Esophagus muscularis mucosa (tissue), 4 donors: Measurements from ENCODE around the gene MRM1. TPM values are rescaled to one million over a fixed set of nuclear protein-coding genes. Genes with fewer than 3 reads are reported as not detected.

Source experiments
- DNase-seq: peaks from one replicate; pipeline ENCODE4 v3.0.0-alpha.2; 2017; ENCODE audit errors: extremely low spot score
- H3K27ac ChIP-seq, 4 donors: fragments of 200-600 bp; sonication (generic); replicated peaks in 1 of 4; 1 replicate in 3 of 4; 2 replicates in 1 of 4; pipeline ENCODE4 v1.5.1; 2016 to 2019; ENCODE audit warnings: mild to moderate bottlenecking in 1 of 4
- H3K27me3 ChIP-seq, 4 donors: fragments of 200-600 bp; sonication (generic); one replicate each; pipeline versions ENCODE4 v1.5.1 to v1.6.0; 2016 to 2019
- H3K36me3 ChIP-seq, 4 donors: fragments of 200-600 bp; sonication (generic); one replicate each; pipeline ENCODE4 v1.5.1; 2016 to 2019
- H3K4me1 ChIP-seq, 4 donors: fragments of 200-600 bp; sonication (generic); one replicate each; pipeline ENCODE4 v1.5.1; 2016 to 2019
- H3K4me3 ChIP-seq, 4 donors: fragments of 200-600 bp; sonication (generic); 1 replicate in 2 of 4; 2 replicates in 2 of 4; pipeline ENCODE4 v1.5.1; 2016 to 2019; ENCODE audit warnings: mild to moderate bottlenecking in 4 of 4, moderate library complexity in 1 of 4
- H3K9me3 ChIP-seq, 4 donors: fragments of 200-600 bp; sonication (generic); 1 replicate in 3 of 4; 2 replicates in 1 of 4; pipeline ENCODE4 v1.5.1; 2016 to 2019
- CTCF ChIP-seq, 3 experiments: fragments of 200-600 bp in 2 of 3; fragments of 450-650 bp in 1 of 3; sonication (generic) in 2 of 3; IDR thresholded peaks; one replicate each; pipeline ENCODE4 v1.5.1; 2017 to 2019; ENCODE audit warnings: antibody characterized with exemption in 3 of 3, mild to moderate bottlenecking in 2 of 3, moderate library complexity in 1 of 3
- EP300 ChIP-seq: sonication (generic); formaldehyde crosslinking; IDR thresholded peaks from one replicate; pipeline ENCODE4 v1.6.1; 2017; ENCODE audit warnings: antibody characterized with exemption
- POLR2A ChIP-seq: fragments of 450-650 bp; IDR thresholded peaks from one replicate; pipeline ENCODE4 v1.6.1; 2017; ENCODE audit warnings: antibody characterized with exemption, moderate library complexity, mild to moderate bottlenecking, low read depth
- POLR2AphosphoS5 ChIP-seq, 2 donors: sonication (generic); formaldehyde crosslinking; IDR thresholded peaks; one replicate each; pipeline ENCODE4 v1.6.1; 2017; ENCODE audit warnings: antibody characterized with exemption in 2 of 2
- WGBS: methylation state at CpG from one replicate; pipeline ENCODE4 v1.1.5; 2018; 5-methylcytosine and 5-hydroxymethylcytosine counted together
- intact Hi-C: fragments of 100-400 bp; cut with DNase I; formaldehyde crosslinking; loops from one replicate; pipeline ENCODE4 v1.15.1; 2023
- total RNA-seq, 4 donors: library from RNA; depleted of rRNA; stranded (reverse); fragments of >200 nt; gene quantifications; one replicate each; pipeline versions ENCODE4 v1.1.0 to v1.2.1, GENCODE V29; 2016

Gene MRM1
- total RNA-seq, 4 donors from 2014 or later, result 6.2 to 10.8 (median 8.5) TPM

- peaks cover 40 to 87% (median 63%) of the 10 kb centered on the region in 4 donors for H3K36me3 ChIP-seq
- no peaks in the 10 kb centered on the region for H3K27me3 ChIP-seq
- WGBS, result 92% methylated on average over 2 of the region's 2 CpGs
Measured at GRCh38 chr17:36576793-36577192, 24.6 kb upstream of the MRM1 start.

DNA sequence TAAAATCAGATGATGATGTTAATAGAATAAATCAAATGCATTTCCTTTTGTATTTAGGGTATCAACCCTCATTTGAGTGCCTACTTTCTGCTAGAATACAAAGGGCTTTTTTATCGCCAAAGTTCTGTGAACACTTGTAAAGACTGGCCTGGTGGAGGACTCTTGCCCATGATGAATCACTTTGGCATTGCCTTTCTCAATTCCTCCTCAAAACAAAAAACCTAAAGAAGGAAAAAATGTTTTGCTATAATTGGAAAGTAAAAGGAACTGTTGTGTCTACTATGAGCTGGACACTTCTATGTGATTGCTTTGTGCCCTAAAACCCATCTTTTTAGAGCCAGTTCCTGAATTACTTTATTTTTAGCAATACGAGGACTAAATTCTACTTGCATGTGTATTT, 22.7 kb upstream of the MRM1 start:
- no peak overlapping the region for H3K27ac ChIP-seq
- H3K27me3 ChIP-seq, result no peaks in the 10 kb centered on the region
- TF ChIP-seq CTCF (IDR thresholded peaks at IDR 0.05) (no peak), POLR2AphosphoS5 (IDR thresholded peaks at IDR 0.05) (no peak), EP300 (no peak), POLR2A (no peak)
- H3K36me3 ChIP-seq, result peaks cover 52 to 87% (median 69%) of the 10 kb centered on the region in 4 donors
- no peak for DNase-seq
- intact Hi-C loops, result no loop called here
- WGBS, result 81% methylated on average over 2 of the region's 2 CpGs
- H3K9me3 ChIP-seq, result no peaks in the 10 kb centered on the region
- H3K4me1 ChIP-seq, result peaks cover 0 to 7% (median 6%) of the 10 kb centered on the region in 4 donors
- no peak overlapping the region for H3K4me3 ChIP-seq

More at GRCh38 chr17:36576793-36577192, 24.6 kb upstream of the MRM1 start:
- intact Hi-C loops, result no loop called here
- no peak overlapping the region for H3K27ac ChIP-seq
- no peak overlapping the region for H3K4me3 ChIP-seq
- TF ChIP-seq CTCF (IDR thresholded peaks at IDR 0.05) (no peak), EP300 (no peak)
- H3K4me1 ChIP-seq, result peaks cover 0 to 7% (median 6%) of the 10 kb centered on the region in 4 donors
- H3K9me3 ChIP-seq, result no peaks in the 10 kb centered on the region
- DNase-seq, result no peak

DNA sequence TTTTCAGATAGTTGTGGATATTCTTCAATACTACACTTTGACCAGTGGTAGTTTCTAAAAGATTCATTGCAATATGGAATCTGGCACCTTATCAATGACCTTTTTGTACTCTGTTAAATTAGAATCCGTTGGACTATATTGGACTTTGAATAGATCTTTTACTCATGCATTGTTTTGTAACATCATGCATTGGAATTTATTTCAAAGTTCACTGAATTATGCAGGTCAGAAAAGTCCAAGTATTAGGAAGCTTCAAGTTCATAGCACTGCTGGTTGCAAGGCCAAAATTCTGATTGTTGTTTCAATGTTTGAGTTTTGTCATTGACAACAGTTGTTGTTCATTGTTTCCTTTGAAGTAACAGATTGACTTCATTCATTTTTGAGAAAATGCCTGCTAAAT, 17.6 kb upstream of the MRM1 start:
- TF ChIP-seq POLR2AphosphoS5 (IDR thresholded peaks at IDR 0.05) (no peak), CTCF (IDR thresholded peaks at IDR 0.05) (no peak), POLR2A (no peak), EP300 (no peak)
- Histone ChIP-seq H3K36me3 (peaks cover 77 to 100% (median 91%) of the 10 kb centered on the region in 4 donors), H3K4me1 (no peaks in the 10 kb centered on the region), H3K9me3 (no peaks in the 10 kb centered on the region), H3K27ac (no peak overlapping the region), H3K4me3 (no peak overlapping the region), H3K27me3 (no peaks in the 10 kb centered on the region)
- intact Hi-C loops, result no loop called here
- DNase-seq, result no peak
- WGBS, result 65% methylated on average over 1 of the region's 1 CpG

DNA sequence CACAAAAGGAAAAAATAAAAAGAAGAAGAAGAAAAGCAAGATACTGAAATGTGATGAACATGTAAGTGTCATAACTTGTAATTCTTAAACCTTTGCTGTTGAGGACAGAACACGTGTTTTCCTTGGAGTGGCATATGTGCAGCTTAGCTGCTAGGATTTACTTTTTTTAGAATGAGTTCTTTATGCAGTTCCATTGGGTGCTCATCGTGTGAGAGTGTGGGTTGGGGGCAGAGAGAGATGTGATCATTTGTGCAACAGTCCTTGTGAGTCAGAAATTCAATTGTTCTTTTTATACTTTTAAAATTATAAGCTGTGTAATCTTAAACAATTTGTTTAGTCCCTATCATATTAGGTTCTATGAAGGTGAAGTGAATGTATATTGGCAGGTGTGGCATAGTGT, 15.2 kb upstream of the MRM1 start:
- no peak for DNase-seq
- Histone ChIP-seq H3K4me1 (peaks cover 1 to 5% (median 3%) of the 10 kb centered on the region in 4 donors), H3K27me3 (no peaks in the 10 kb centered on the region), H3K9me3 (no peaks in the 10 kb centered on the region), H3K4me3 (no peak overlapping the region), H3K36me3 (peaks cover 62 to 92% (median 78%) of the 10 kb centered on the region in 4 donors), H3K27ac (no peak overlapping the region)
- TF ChIP-seq POLR2A (no peak), EP300 (no peak), POLR2AphosphoS5 (IDR thresholded peaks at IDR 0.05) (no peak), CTCF (IDR thresholded peaks at IDR 0.05) (no peak)
- intact Hi-C loops, result no loop called here
- 92% methylated on average over 2 of the region's 2 CpGs for WGBS

GRCh38 chr17:36590082-36590481, 11.3 kb upstream of the MRM1 start:
- 58% methylated on average over 2 of the region's 2 CpGs for WGBS
- H3K9me3 ChIP-seq, result no peaks in the 10 kb centered on the region
- no peaks in the 10 kb centered on the region for H3K27me3 ChIP-seq
- no peak overlapping the region for H3K27ac ChIP-seq
- H3K36me3 ChIP-seq, result peaks cover 35 to 53% (median 44%) of the 10 kb centered on the region in 4 donors
- intact Hi-C loops, result no loop called here
- H3K4me1 ChIP-seq, result peaks cover 19 to 29% (median 22%) of the 10 kb centered on the region in 4 donors
- H3K4me3 ChIP-seq, result no peak overlapping the region
- no peak for DNase-seq
- TF ChIP-seq POLR2A (no peak), POLR2AphosphoS5 (IDR thresholded peaks at IDR 0.05) (no peak), EP300 (no peak), CTCF (IDR thresholded peaks at IDR 0.05) (no peak)
